HEK293 (cell line): ENCODE data around the gene GOLGA6L10.

Experiments used
- ZBTB20 ChIP-seq: fragments of 450-650 bp; formaldehyde crosslinking; IDR thresholded peaks from 2 replicates; pipeline ENCODE4 v1.5.1; 2016; ENCODE audit warnings: missing biosample characterization, missing genetic modification characterization
- ZNF561 ChIP-seq: fragments of 450-650 bp; IDR thresholded peaks from 2 replicates; pipeline ENCODE4 v1.5.1; 2018; ENCODE audit warnings: missing biosample characterization, missing genetic modification characterization, borderline replicate concordance
- TF ChIP-seq, protein P1 (sequence below): fragments of 450-650 bp; formaldehyde crosslinking; IDR thresholded peaks from 2 replicates; pipeline ENCODE4 v1.5.1; 2016; ENCODE audit warnings: missing biosample characterization, missing genetic modification characterization
- TF ChIP-seq, protein P2 (sequence below): fragments of 450-650 bp; formaldehyde crosslinking; IDR thresholded peaks from 2 replicates; pipeline ENCODE4 v1.5.1; 2016; ENCODE audit warnings: missing biosample characterization, missing genetic modification characterization

DNA sequence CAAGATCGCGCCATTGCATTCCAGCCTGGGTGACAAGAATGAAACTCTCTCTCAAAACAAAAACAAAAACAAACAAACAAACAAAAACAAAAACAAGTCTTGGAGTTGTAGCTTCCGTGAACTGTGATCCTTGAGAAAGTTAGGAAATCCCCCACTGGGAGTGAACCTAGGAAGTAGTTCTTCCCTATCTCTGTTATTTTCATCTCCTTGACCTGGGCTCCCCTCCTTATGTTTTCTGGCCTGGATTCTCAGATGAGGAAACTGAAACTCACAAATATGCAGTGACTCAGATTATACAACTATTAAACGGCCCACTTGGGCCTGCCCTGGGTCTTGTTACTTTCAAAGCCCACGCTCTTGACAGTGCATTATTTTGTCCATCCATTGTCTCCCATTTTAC is 57.0 kb downstream of the GOLGA6L10 start:
- TF ChIP-seq, protein P1, sequence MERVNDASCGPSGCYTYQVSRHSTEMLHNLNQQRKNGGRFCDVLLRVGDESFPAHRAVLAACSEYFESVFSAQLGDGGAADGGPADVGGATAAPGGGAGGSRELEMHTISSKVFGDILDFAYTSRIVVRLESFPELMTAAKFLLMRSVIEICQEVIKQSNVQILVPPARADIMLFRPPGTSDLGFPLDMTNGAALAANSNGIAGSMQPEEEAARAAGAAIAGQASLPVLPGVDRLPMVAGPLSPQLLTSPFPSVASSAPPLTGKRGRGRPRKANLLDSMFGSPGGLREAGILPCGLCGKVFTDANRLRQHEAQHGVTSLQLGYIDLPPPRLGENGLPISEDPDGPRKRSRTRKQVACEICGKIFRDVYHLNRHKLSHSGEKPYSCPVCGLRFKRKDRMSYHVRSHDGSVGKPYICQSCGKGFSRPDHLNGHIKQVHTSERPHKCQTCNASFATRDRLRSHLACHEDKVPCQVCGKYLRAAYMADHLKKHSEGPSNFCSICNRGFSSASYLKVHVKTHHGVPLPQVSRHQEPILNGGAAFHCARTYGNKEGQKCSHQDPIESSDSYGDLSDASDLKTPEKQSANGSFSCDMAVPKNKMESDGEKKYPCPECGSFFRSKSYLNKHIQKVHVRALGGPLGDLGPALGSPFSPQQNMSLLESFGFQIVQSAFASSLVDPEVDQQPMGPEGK (tag by site-specific recombination) = no peak
- TF ChIP-seq ZNF561 (tag by site-specific recombination) (no peak), ZBTB20 (tag by site-specific recombination) (no peak)
- TF ChIP-seq, protein P2, sequence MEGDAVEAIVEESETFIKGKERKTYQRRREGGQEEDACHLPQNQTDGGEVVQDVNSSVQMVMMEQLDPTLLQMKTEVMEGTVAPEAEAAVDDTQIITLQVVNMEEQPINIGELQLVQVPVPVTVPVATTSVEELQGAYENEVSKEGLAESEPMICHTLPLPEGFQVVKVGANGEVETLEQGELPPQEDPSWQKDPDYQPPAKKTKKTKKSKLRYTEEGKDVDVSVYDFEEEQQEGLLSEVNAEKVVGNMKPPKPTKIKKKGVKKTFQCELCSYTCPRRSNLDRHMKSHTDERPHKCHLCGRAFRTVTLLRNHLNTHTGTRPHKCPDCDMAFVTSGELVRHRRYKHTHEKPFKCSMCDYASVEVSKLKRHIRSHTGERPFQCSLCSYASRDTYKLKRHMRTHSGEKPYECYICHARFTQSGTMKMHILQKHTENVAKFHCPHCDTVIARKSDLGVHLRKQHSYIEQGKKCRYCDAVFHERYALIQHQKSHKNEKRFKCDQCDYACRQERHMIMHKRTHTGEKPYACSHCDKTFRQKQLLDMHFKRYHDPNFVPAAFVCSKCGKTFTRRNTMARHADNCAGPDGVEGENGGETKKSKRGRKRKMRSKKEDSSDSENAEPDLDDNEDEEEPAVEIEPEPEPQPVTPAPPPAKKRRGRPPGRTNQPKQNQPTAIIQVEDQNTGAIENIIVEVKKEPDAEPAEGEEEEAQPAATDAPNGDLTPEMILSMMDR (tag by site-specific recombination) = no peak
